ENCODE measurements around the gene MFSD2A. TPM values are rescaled to one million over a fixed set of nuclear protein-coding genes. Genes with fewer than 3 reads are reported as not detected.

Gene MFSD2A
- polyA plus RNA-seq, 3 donors: 6.8 to 17.9 (median 7.9) TPM

- peak; percentile 60 to 76 (median 65) for DNase-seq
- Histone ChIP-seq H3K9me3 (replicated peaks in 1 of 2; ENCODE audit: control insufficient read depth in 1 of 2, insufficient read depth in 1 of 2, low read length in 2 of 2) (no peaks in the 10 kb centered on the region), H3K4me3 (replicated peaks in 1 of 3; ENCODE audit: low read depth in 2 of 3, low read length in 3 of 3) (no peak overlapping the region), H3K27ac (ENCODE audit: low read depth in 1 of 2, low read length in 2 of 2) (peak overlapping the region; percentile 22 to 25), H3K9ac (ENCODE audit: insufficient read depth, low read length, poor library complexity, severe bottlenecking) (no peak overlapping the region), H2AFZ (ENCODE audit: insufficient read depth, low read depth, low read length, poor library complexity, severe bottlenecking) (peak overlapping the region; percentile 36), H3K36me3 (replicated peaks in 1 of 2; ENCODE audit: control insufficient read depth in 1 of 2, insufficient read depth in 2 of 2, low read length in 2 of 2) (no peaks in the 10 kb centered on the region), H3K27me3 (ENCODE audit: control insufficient read depth in 2 of 2, insufficient read depth in 2 of 2, low read length in 2 of 2) (no peaks in the 10 kb centered on the region), H4K20me1 (ENCODE audit: insufficient read depth, low read length) (no peaks in the 10 kb centered on the region), H3K4me1 (ENCODE audit: control insufficient read depth in 1 of 2, insufficient read depth in 2 of 2, low read length in 2 of 2) (peaks cover 51 to 62% of the 10 kb centered on the region in 2 donors), H3K4me2 (replicated peaks; ENCODE audit: extremely low read depth, low read length, poor library complexity, severe bottlenecking) (no peak overlapping the region), H3K79me2 (ENCODE audit: insufficient read depth, low read length) (no peaks in the 10 kb centered on the region)
- H3K4me3 Mint-ChIP-seq: peak overlapping the region in 1 of 2 donors; percentile 51
- intact Hi-C loops (cut with micrococcal nuclease): no loop called here
- H3K27ac Mint-ChIP-seq: peak overlapping the region; percentile 14 to 87 (median 60)
- peaks cover 59% of the 10 kb centered on the region for H3K4me1 Mint-ChIP-seq
- no peak for TF ChIP-seq CTCF (IDR thresholded peaks at IDR 0.05)
- peaks cover 0 to 2% (median 0%) of the 10 kb centered on the region in 7 donors for H3K9me3 Mint-ChIP-seq
- H3K27me3 Mint-ChIP-seq (ENCODE audit: low read depth in 3 of 3): peaks cover 0 to 5% (median 2%) of the 10 kb centered on the region in 3 donors
- H3K36me3 Mint-ChIP-seq: peaks cover 0 to 6% of the 10 kb centered on the region in 2 donors
- 81% methylated on average over 2 of the region's 2 CpGs for WGBS (ENCODE audit: insufficient coverage)
These were observed 29.1 kb upstream of the MFSD2A start for GRCh38 chr1:39925721-39926342.

GRCh38 chr1:39926343-39926793 is 28.6 kb upstream of the MFSD2A start:
- H3K4me1 ChIP-seq (ENCODE audit: control insufficient read depth in 1 of 2, insufficient read depth in 2 of 2, low read length in 2 of 2): peaks cover 52 to 64% of the 10 kb centered on the region in 2 donors
- 44% methylated on average over 6 of the region's 6 CpGs for WGBS (ENCODE audit: insufficient coverage)
- H3K36me3 ChIP-seq (replicated peaks in 1 of 2; ENCODE audit: control insufficient read depth in 1 of 2, insufficient read depth in 2 of 2, low read length in 2 of 2): no peaks in the 10 kb centered on the region
- H3K4me3 ChIP-seq (replicated peaks in 1 of 3; ENCODE audit: low read depth in 2 of 3, low read length in 3 of 3): no peak overlapping the region
- H4K20me1 ChIP-seq (ENCODE audit: insufficient read depth, low read length): no peaks in the 10 kb centered on the region
- H3K27ac Mint-ChIP-seq: peak overlapping the region in 6 of 7 donors; percentile 30 to 87 (median 59)
- H3K27ac ChIP-seq (ENCODE audit: low read depth in 1 of 2, low read length in 2 of 2): no peak overlapping the region
- intact Hi-C loops (cut with micrococcal nuclease): no loop called here
- peaks cover 0 to 2% (median 0%) of the 10 kb centered on the region in 7 donors for H3K9me3 Mint-ChIP-seq
- peaks cover 0 to 5% (median 2%) of the 10 kb centered on the region in 3 donors for H3K27me3 Mint-ChIP-seq (ENCODE audit: low read depth in 3 of 3)
- H3K9ac ChIP-seq (ENCODE audit: insufficient read depth, low read length, poor library complexity, severe bottlenecking): no peak overlapping the region
- peaks cover 59% of the 10 kb centered on the region for H3K4me1 Mint-ChIP-seq
- H3K79me2 ChIP-seq (ENCODE audit: insufficient read depth, low read length): no peaks in the 10 kb centered on the region
- H3K4me2 ChIP-seq (replicated peaks; ENCODE audit: extremely low read depth, low read length, poor library complexity, severe bottlenecking): no peak overlapping the region
- no peak for TF ChIP-seq CTCF (IDR thresholded peaks at IDR 0.05)
- peaks cover 0 to 6% of the 10 kb centered on the region in 2 donors for H3K36me3 Mint-ChIP-seq
- H2AFZ ChIP-seq (ENCODE audit: insufficient read depth, low read depth, low read length, poor library complexity, severe bottlenecking): no peak overlapping the region
- peak; percentile 38 to 75 (median 51) for DNase-seq
- H3K9me3 ChIP-seq (replicated peaks in 1 of 2; ENCODE audit: control insufficient read depth in 1 of 2, insufficient read depth in 1 of 2, low read length in 2 of 2): no peaks in the 10 kb centered on the region
- no peaks in the 10 kb centered on the region for H3K27me3 ChIP-seq (ENCODE audit: control insufficient read depth in 2 of 2, insufficient read depth in 2 of 2, low read length in 2 of 2)
- H3K4me3 Mint-ChIP-seq: peak overlapping the region in 1 of 2 donors; percentile 51
